ENCODE data around the gene KCNMB2. TPM values are rescaled to one million over a fixed set of nuclear protein-coding genes. Genes with fewer than 3 reads are reported as not detected.

The KCNMB2 gene
- total RNA-seq, 1 donor = not detected

- H3K27me3 ChIP-seq (ENCODE audit: insufficient read depth, low read length) = no peaks in the 10 kb centered on the region
- H3K4me1 ChIP-seq (ENCODE audit: insufficient read depth, low read length) = no peaks in the 10 kb centered on the region
- H3K4me3 ChIP-seq (ENCODE audit: low read length) = no peak overlapping the region
- H3K9me3 ChIP-seq (ENCODE audit: low read depth, low read length) = no peaks in the 10 kb centered on the region
These were observed 212.6 kb downstream of the KCNMB2 start for GRCh38 chr3:178748874-178749273.

- Histone ChIP-seq H3K4me3 (ENCODE audit: low read length) (no peak overlapping the region), H3K9me3 (ENCODE audit: low read depth, low read length) (no peaks in the 10 kb centered on the region), H3K4me1 (ENCODE audit: insufficient read depth, low read length) (no peaks in the 10 kb centered on the region), H3K27me3 (ENCODE audit: insufficient read depth, low read length) (no peaks in the 10 kb centered on the region)
These were observed 213.2 kb downstream of the KCNMB2 start for GRCh38 chr3:178749471-178749870.

- Histone ChIP-seq H3K4me3 (ENCODE audit: low read length) (no peak overlapping the region), H3K4me1 (ENCODE audit: insufficient read depth, low read length) (no peaks in the 10 kb centered on the region), H3K27me3 (ENCODE audit: insufficient read depth, low read length) (no peaks in the 10 kb centered on the region), H3K9me3 (ENCODE audit: low read depth, low read length) (no peaks in the 10 kb centered on the region)
These were observed 214.5 kb downstream of the KCNMB2 start for GRCh38 chr3:178750639-178751300.

GRCh38 chr3:178752843-178753242, 216.6 kb downstream of the KCNMB2 start:
- no peaks in the 10 kb centered on the region for H3K4me1 ChIP-seq (ENCODE audit: insufficient read depth, low read length)
- H3K9me3 ChIP-seq (ENCODE audit: low read depth, low read length) = no peaks in the 10 kb centered on the region
- H3K27me3 ChIP-seq (ENCODE audit: insufficient read depth, low read length) = no peaks in the 10 kb centered on the region
- no peak overlapping the region for H3K4me3 ChIP-seq (ENCODE audit: low read length)

GRCh38 chr3:178754852-178755510, 218.7 kb downstream of the KCNMB2 start:
- Histone ChIP-seq H3K4me3 (ENCODE audit: low read length) (no peak overlapping the region), H3K4me1 (ENCODE audit: insufficient read depth, low read length) (no peaks in the 10 kb centered on the region), H3K27me3 (ENCODE audit: insufficient read depth, low read length) (no peaks in the 10 kb centered on the region), H3K9me3 (ENCODE audit: low read depth, low read length) (no peaks in the 10 kb centered on the region)

GRCh38 chr3:178761024-178761423, 224.8 kb downstream of the KCNMB2 start:
- no peaks in the 10 kb centered on the region for H3K9me3 ChIP-seq (ENCODE audit: low read depth, low read length)
- no peak overlapping the region for H3K4me3 ChIP-seq (ENCODE audit: low read length)
- no peaks in the 10 kb centered on the region for H3K4me1 ChIP-seq (ENCODE audit: insufficient read depth, low read length)
- H3K27me3 ChIP-seq (ENCODE audit: insufficient read depth, low read length) = no peaks in the 10 kb centered on the region

GRCh38 chr3:178761461-178761860, 225.2 kb downstream of the KCNMB2 start:
- H3K4me1 ChIP-seq (ENCODE audit: insufficient read depth, low read length) = no peaks in the 10 kb centered on the region
- H3K9me3 ChIP-seq (ENCODE audit: low read depth, low read length) = no peaks in the 10 kb centered on the region
- no peaks in the 10 kb centered on the region for H3K27me3 ChIP-seq (ENCODE audit: insufficient read depth, low read length)
- H3K4me3 ChIP-seq (ENCODE audit: low read length) = no peak overlapping the region

GRCh38 chr3:178762385-178762784, 226.1 kb downstream of the KCNMB2 start:
- no peaks in the 10 kb centered on the region for H3K9me3 ChIP-seq (ENCODE audit: low read depth, low read length)
- H3K27me3 ChIP-seq (ENCODE audit: insufficient read depth, low read length) = no peaks in the 10 kb centered on the region
- no peak overlapping the region for H3K4me3 ChIP-seq (ENCODE audit: low read length)
- no peaks in the 10 kb centered on the region for H3K4me1 ChIP-seq (ENCODE audit: insufficient read depth, low read length)

GRCh38 chr3:178765472-178765871, 229.2 kb downstream of the KCNMB2 start:
- no peaks in the 10 kb centered on the region for H3K27me3 ChIP-seq (ENCODE audit: insufficient read depth, low read length)
- H3K9me3 ChIP-seq (ENCODE audit: low read depth, low read length) = no peaks in the 10 kb centered on the region
- H3K4me1 ChIP-seq (ENCODE audit: insufficient read depth, low read length) = no peaks in the 10 kb centered on the region
- no peak overlapping the region for H3K4me3 ChIP-seq (ENCODE audit: low read length)

GRCh38 chr3:178767581-178767980, 231.3 kb downstream of the KCNMB2 start:
- Histone ChIP-seq H3K4me3 (ENCODE audit: low read length) (no peak overlapping the region), H3K9me3 (ENCODE audit: low read depth, low read length) (no peaks in the 10 kb centered on the region), H3K27me3 (ENCODE audit: insufficient read depth, low read length) (no peaks in the 10 kb centered on the region), H3K4me1 (ENCODE audit: insufficient read depth, low read length) (no peaks in the 10 kb centered on the region)

GRCh38 chr3:178768072-178768864, 232.0 kb downstream of the KCNMB2 start:
- Histone ChIP-seq H3K9me3 (ENCODE audit: low read depth, low read length) (no peaks in the 10 kb centered on the region), H3K27me3 (ENCODE audit: insufficient read depth, low read length) (no peaks in the 10 kb centered on the region), H3K4me3 (ENCODE audit: low read length) (no peak overlapping the region), H3K4me1 (ENCODE audit: insufficient read depth, low read length) (no peaks in the 10 kb centered on the region)

- Histone ChIP-seq H3K9me3 (ENCODE audit: low read depth, low read length) (no peaks in the 10 kb centered on the region), H3K4me3 (ENCODE audit: low read length) (no peak overlapping the region), H3K4me1 (ENCODE audit: insufficient read depth, low read length) (no peaks in the 10 kb centered on the region), H3K27me3 (ENCODE audit: insufficient read depth, low read length) (no peaks in the 10 kb centered on the region)
These were observed 235.3 kb downstream of the KCNMB2 start for GRCh38 chr3:178771511-178771910.

GRCh38 chr3:178772746-178773145, 236.5 kb downstream of the KCNMB2 start:
- no peaks in the 10 kb centered on the region for H3K27me3 ChIP-seq (ENCODE audit: insufficient read depth, low read length)
- H3K4me3 ChIP-seq (ENCODE audit: low read length) = no peak overlapping the region
- H3K9me3 ChIP-seq (ENCODE audit: low read depth, low read length) = no peaks in the 10 kb centered on the region
- no peaks in the 10 kb centered on the region for H3K4me1 ChIP-seq (ENCODE audit: insufficient read depth, low read length)

GRCh38 chr3:178773358-178773757, 237.1 kb downstream of the KCNMB2 start:
- Histone ChIP-seq H3K9me3 (ENCODE audit: low read depth, low read length) (no peaks in the 10 kb centered on the region), H3K4me3 (ENCODE audit: low read length) (no peak overlapping the region), H3K27me3 (ENCODE audit: insufficient read depth, low read length) (no peaks in the 10 kb centered on the region), H3K4me1 (ENCODE audit: insufficient read depth, low read length) (no peaks in the 10 kb centered on the region)

- H3K4me3 ChIP-seq (ENCODE audit: low read length) = no peak overlapping the region
- H3K4me1 ChIP-seq (ENCODE audit: insufficient read depth, low read length) = no peaks in the 10 kb centered on the region
- no peaks in the 10 kb centered on the region for H3K9me3 ChIP-seq (ENCODE audit: low read depth, low read length)
- H3K27me3 ChIP-seq (ENCODE audit: insufficient read depth, low read length) = no peaks in the 10 kb centered on the region
These were observed 241.6 kb downstream of the KCNMB2 start for GRCh38 chr3:178777718-178778411.

All from mononuclear cell (primary cell).